A673 (cell line): Measurements from ENCODE around the gene TRIP11.

ENCODE experiments used
- EZH2 ChIP-seq: fragments of 200-600 bp; sonication (generic); IDR thresholded peaks from 2 replicates; pipeline ENCODE4 v1.6.1; 2017; ENCODE audit warnings: borderline replicate concordance, low read depth, mild to moderate bottlenecking, mixed read lengths, antibody characterized with exemption, low read length; ENCODE audit not compliant: poor library complexity, severe bottlenecking
- TF ChIP-seq, protein P1 (sequence below): fragments of 300-800, 200-600 bp; sonication (generic); conservative IDR thresholded peaks from 2 replicates; pipeline ENCODE4 v1.5.1; 2017; ENCODE audit warnings: low read depth, mild to moderate bottlenecking, antibody characterized with exemption, low read length, moderate library complexity, mixed read lengths

DNA sequence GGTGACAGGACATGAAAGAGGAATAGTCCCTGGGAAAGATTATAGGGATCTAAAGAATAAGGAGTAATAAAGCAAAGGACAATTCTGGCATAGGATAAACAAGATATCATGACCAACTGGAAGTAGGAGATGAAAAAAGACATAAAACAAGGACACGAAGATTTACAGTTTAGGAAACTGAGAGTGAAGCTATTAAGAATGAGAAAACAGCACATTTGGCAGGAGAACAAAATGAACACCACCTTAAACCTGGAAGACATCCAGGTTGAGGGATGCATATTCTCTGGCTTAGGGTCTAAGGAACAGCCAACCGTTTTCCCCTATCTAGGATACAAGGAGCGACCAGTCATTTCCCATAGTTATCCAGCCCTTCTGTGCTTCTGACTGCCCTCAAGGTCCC is 1.9 kb downstream of the TRIP11 start:
- TF ChIP-seq, protein P1, sequence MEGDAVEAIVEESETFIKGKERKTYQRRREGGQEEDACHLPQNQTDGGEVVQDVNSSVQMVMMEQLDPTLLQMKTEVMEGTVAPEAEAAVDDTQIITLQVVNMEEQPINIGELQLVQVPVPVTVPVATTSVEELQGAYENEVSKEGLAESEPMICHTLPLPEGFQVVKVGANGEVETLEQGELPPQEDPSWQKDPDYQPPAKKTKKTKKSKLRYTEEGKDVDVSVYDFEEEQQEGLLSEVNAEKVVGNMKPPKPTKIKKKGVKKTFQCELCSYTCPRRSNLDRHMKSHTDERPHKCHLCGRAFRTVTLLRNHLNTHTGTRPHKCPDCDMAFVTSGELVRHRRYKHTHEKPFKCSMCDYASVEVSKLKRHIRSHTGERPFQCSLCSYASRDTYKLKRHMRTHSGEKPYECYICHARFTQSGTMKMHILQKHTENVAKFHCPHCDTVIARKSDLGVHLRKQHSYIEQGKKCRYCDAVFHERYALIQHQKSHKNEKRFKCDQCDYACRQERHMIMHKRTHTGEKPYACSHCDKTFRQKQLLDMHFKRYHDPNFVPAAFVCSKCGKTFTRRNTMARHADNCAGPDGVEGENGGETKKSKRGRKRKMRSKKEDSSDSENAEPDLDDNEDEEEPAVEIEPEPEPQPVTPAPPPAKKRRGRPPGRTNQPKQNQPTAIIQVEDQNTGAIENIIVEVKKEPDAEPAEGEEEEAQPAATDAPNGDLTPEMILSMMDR: no peak
- TF ChIP-seq EZH2: no peak
